GM12878 (cell line): Measurements from ENCODE around the gene TET3. TPM values are rescaled to one million over a fixed set of nuclear protein-coding genes. Genes with fewer than 3 reads are reported as not detected.

Source experiments
- ATAC-seq: fragments of 200-7000 bp; cut with Tn5 transposase; 3 replicates; pipeline ENCODE4 v1.9.1; 2020; ENCODE audit warnings: mild to moderate bottlenecking, moderate library complexity
- BruUV-seq: library from RNA; stranded (reverse); fragments of 400-500 nt; replicated peaks from 2 replicates; lab custom pipeline; 2021; lab: Mats Ljungman, UMichigan
- CTCF ChIA-PET: fragments of 300-600 bp; sonication (Branson Sonifier 250); formaldehyde crosslinking; extraction: SDS; loops from one replicate; lab custom pipeline; 2021; ENCODE audit warnings: inconsistent platforms; lab: Yijun Ruan, JAX
- POLR2A ChIA-PET: fragments of 350-600 bp; formaldehyde crosslinking; extraction: SDS; loops from one replicate; lab custom pipeline; 2021; ENCODE audit warnings: inconsistent platforms; lab: Charles Lee
- RAD21 ChIA-PET: fragments of 300-600 bp; sonication (Branson Sonifier 250); formaldehyde crosslinking; loops from one replicate; lab custom pipeline; 2023; ENCODE audit warnings: antibody characterized with exemption; ENCODE audit not compliant: unreplicated experiment; lab: Charles Lee
- SMC1A ChIA-PET: fragments of 300-600 bp; sonication (Branson Sonifier 250); formaldehyde crosslinking; loops from one replicate; lab custom pipeline; 2023; ENCODE audit not compliant: unreplicated experiment, uncharacterized antibody; lab: Charles Lee
- DNase-seq: peaks from one replicate; pipeline ENCODE4 v3.0.0-alpha.2; 2011; ENCODE audit warnings: low read depth, low spot score
- FAIRE-seq: peaks from 3 replicates; lab custom pipeline; 2011; peaks lifted over from hg19 to GRCh38; lab: Jason Lieb, UNC
- H2AFZ ChIP-seq: 2 replicates; pipeline ENCODE4 v1.6.0; 2011; ENCODE audit warnings: low read depth, low read length, control low read depth; ENCODE audit not compliant: control insufficient read depth
- H3K27ac ChIP-seq: 2 replicates; pipeline ENCODE4 v1.5.1; 2011; ENCODE audit warnings: control low read depth; ENCODE audit not compliant: control insufficient read depth, insufficient read depth
- H3K27me3 ChIP-seq, 2 experiments: replicated peaks in 1 of 2; 2 replicates each; pipeline versions ENCODE4 v1.6.0 to v1.6.1; 2011; ENCODE audit warnings: low read length in 1 of 2; ENCODE audit not compliant: control insufficient read depth in 2 of 2, insufficient read depth in 2 of 2
- H3K36me3 ChIP-seq, 2 experiments: 2 replicates each; pipeline ENCODE4 v1.5.1; 2011; ENCODE audit warnings: low read length in 1 of 2; ENCODE audit not compliant: control insufficient read depth in 2 of 2, insufficient read depth in 2 of 2
- H3K4me1 ChIP-seq: 2 replicates; pipeline ENCODE4 v1.6.1; 2011; ENCODE audit warnings: mild to moderate bottlenecking, low read length, moderate library complexity, mixed read lengths; ENCODE audit not compliant: control insufficient read depth, insufficient read depth
- H3K4me2 ChIP-seq: 2 replicates; pipeline ENCODE4 v1.6.0; 2011; ENCODE audit warnings: control low read depth; ENCODE audit not compliant: control insufficient read depth, insufficient read depth
- H3K4me3 ChIP-seq: fragments of 200-600 bp; sonication (generic); 2 replicates; pipeline ENCODE4 v1.5.1; 2016
- H3K79me2 ChIP-seq: 2 replicates; pipeline ENCODE4 v1.6.0; 2011; ENCODE audit warnings: low read length; ENCODE audit not compliant: control insufficient read depth, insufficient read depth
- H3K9ac ChIP-seq: 2 replicates; pipeline ENCODE4 v1.8.0; 2011; ENCODE audit warnings: low read length, control low read depth, mixed read lengths; ENCODE audit not compliant: control insufficient read depth, insufficient read depth
- H3K9me3 ChIP-seq: replicated peaks from 3 replicates; pipeline ENCODE4 v1.5.1; 2011; ENCODE audit warnings: mild to moderate bottlenecking, low read length; ENCODE audit not compliant: control insufficient read depth, insufficient read depth
- H4K20me1 ChIP-seq: 2 replicates; pipeline ENCODE4 v1.6.0; 2011; ENCODE audit not compliant: control insufficient read depth, insufficient read depth
- PAX8 ChIP-seq: fragments of 450-650 bp; IDR thresholded peaks from 2 replicates; pipeline ENCODE4 v1.6.1; 2017; ENCODE audit warnings: mild to moderate bottlenecking, moderate library complexity
- RBBP5 ChIP-seq: fragments of 200-600 bp; sonication (generic); conservative IDR thresholded peaks from 2 replicates; pipeline ENCODE4 v1.6.1; 2016
- TCF12 ChIP-seq: IDR thresholded peaks from 2 replicates; pipeline ENCODE4 v1.6.1; 2011; ENCODE audit warnings: low read depth, mild to moderate bottlenecking, low read length
- WGBS: methylation state at CpG from one replicate; pipeline ENCODE4 v1.1.6; 2016; ENCODE audit warnings: low lambda C conversion rate; ENCODE audit not compliant: insufficient replicate concordance, insufficient coverage; ENCODE audit errors: missing lambda C conversion rate; 5-methylcytosine and 5-hydroxymethylcytosine counted together
- in situ Hi-C: fragments of 300-500 bp; cut with MboI; formaldehyde crosslinking; loops from 9 replicates; pipeline ENCODE4 v1.14.3; 2018; ENCODE audit warnings: mixed read lengths
- intact Hi-C: fragments of 100-400 bp; cut with micrococcal nuclease; formaldehyde crosslinking; loops from one replicate; pipeline ENCODE4 v1.14.2; 2022; ENCODE audit not compliant: unreplicated experiment
- polyA plus RNA-seq, 11 experiments: library from polyadenylated mRNA; depleted of rRNA in 4 of 11; unstranded in 6 of 11; stranded (reverse) in 5 of 11; fragments of >200 nt; fragmentation: Nextera tagmentation in 4 of 11; fragmentation: Illumina TruSeq in 1 of 11; extraction: Ambion mirVana in 4 of 11; extraction: Trizol in 1 of 11; gene quantifications; 1 replicate in 1 of 11; 2 replicates in 10 of 11; pipeline versions ENCODE4 v1.2.1 to v1.2.3, GENCODE V29; 2011 to 2016; ENCODE audit warnings: inconsistent platforms in 2 of 11, missing spikeins in 2 of 11, low read depth in 1 of 11
- total RNA-seq, 4 experiments: library from RNA; depleted of rRNA in 3 of 4; stranded (reverse); fragments of >200 nt in 3 of 4; fragmentation: Illumina TruSeq in 1 of 4; extraction: Trizol in 1 of 4; gene quantifications; 2 replicates each; pipeline versions ENCODE4 v1.2.1 to v1.2.3, GENCODE V29; 2013 to 2021
- TF ChIP-seq, protein P1 (sequence below): fragments of 450-650 bp; IDR thresholded peaks from 2 replicates; pipeline ENCODE4 v1.6.1; 2017; ENCODE audit warnings: mild to moderate bottlenecking

The TET3 gene
- total and polyA plus RNA-seq, 10 of the 15 experiments (the other 5 are each of a cell fraction or from before 2014, with no cell fraction given): 0.77 to 25.9 (median 8.5) TPM

DNA sequence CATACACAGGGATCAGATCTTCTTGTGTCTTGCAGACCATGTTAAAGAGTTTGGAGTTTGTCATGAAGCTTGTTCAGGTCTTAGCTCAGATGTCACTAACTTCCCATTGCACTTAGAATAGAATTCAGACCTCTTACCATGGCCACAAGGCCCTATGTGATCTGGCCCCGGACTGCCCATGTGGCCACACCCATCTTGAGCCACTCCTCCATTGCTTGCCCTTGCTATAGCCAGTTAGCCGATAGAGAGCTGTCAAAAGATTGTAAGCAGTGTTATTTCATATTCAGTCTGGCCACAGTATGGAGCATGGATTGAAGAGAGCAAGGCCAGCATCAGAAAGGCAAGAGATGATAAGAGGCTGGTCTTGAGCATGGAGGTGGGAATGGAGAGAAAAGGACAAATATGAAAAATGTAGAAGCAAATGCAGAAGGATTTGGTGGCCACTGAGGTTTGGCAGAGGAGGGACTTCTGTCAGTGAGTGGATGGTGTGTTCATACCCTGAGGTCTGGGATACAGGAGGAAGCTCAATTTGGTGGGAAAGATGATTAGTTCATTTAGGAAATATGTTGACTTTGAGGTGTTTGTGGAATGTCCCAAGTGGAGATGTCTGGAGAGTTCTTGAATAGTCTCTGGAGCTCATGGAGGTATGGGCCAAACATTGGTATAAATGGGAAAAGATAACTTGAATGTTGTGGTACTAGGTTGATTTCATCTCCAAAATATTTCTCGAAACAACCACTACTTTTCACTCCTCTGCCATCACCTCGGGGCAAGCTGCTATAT, 47.4 kb upstream of the TET3 start:
- Histone ChIP-seq H3K4me1 (peaks cover 8% of the 10 kb centered on the region; the same call in 1 of the 2 replicates), H3K9me3 (no peaks in the 10 kb centered on the region), H4K20me1 (no peaks in the 10 kb centered on the region), H3K9ac (no peak overlapping the region), H3K27ac (no peak overlapping the region), H3K4me2 (no peak overlapping the region), H3K4me3 (no peak overlapping the region), H3K36me3 (peaks cover 0 to 14% of the 10 kb centered on the region in 2 experiments; a peak in 3 of 4 replicates), H3K79me2 (peaks cover 66% of the 10 kb centered on the region), H2AFZ (no peak overlapping the region), H3K27me3 (no peaks in the 10 kb centered on the region)
- CTCF ChIA-PET: interaction anchor here (0.7 to 2.6 kb wide), 5 partner anchors 29 to 276 kb away, joined by 3 to 10 read pairs (median 5); partner anchors contain the start of gene STAMBP
- RAD21 ChIA-PET: interaction anchor here (0.5 to 2.3 kb wide), 4 partner anchors 29 to 185 kb away, joined by 4 to 6 read pairs (median 5); no protein-coding TSS in a partner anchor
- SMC1A ChIA-PET: interaction anchor here (1.0 to 3.2 kb wide), 8 partner anchors 10 to 115 kb away, joined by 3 to 17 read pairs (median 4); no protein-coding TSS in a partner anchor
- TF ChIP-seq RBBP5: no peak
- TF ChIP-seq PAX8: no peak
- TF ChIP-seq TCF12: no peak
- TF ChIP-seq, protein P1, sequence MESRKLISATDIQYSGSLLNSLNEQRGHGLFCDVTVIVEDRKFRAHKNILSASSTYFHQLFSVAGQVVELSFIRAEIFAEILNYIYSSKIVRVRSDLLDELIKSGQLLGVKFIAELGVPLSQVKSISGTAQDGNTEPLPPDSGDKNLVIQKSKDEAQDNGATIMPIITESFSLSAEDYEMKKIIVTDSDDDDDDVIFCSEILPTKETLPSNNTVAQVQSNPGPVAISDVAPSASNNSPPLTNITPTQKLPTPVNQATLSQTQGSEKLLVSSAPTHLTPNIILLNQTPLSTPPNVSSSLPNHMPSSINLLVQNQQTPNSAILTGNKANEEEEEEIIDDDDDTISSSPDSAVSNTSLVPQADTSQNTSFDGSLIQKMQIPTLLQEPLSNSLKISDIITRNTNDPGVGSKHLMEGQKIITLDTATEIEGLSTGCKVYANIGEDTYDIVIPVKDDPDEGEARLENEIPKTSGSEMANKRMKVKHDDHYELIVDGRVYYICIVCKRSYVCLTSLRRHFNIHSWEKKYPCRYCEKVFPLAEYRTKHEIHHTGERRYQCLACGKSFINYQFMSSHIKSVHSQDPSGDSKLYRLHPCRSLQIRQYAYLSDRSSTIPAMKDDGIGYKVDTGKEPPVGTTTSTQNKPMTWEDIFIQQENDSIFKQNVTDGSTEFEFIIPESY: no peak
- POLR2A ChIA-PET: interaction anchor here (0.8 to 2.1 kb wide), 4 partner anchors 9 to 33 kb away, joined by 3 to 6 read pairs (median 4); no protein-coding TSS in a partner anchor
- no peak for ATAC-seq
- WGBS: 85% methylated on average over 4 of the region's 4 CpGs
- BruUV-seq: no TSS peak
- in situ Hi-C loops (no loop called here), intact Hi-C loops (no loop called here)
- DNase-seq: no peak
- no peak for FAIRE-seq
